IPS-18a (cell line): ENCODE data around the gene ZNF714.

Source experiments
- H3K27ac ChIP-seq: one replicate; pipeline ENCODE4 v1.5.1; 2013; ENCODE audit warnings: low read length
- H3K27me3 ChIP-seq: one replicate; pipeline ENCODE4 v1.6.1; 2013; ENCODE audit warnings: mild to moderate bottlenecking, low read length; ENCODE audit not compliant: control insufficient read depth, insufficient read depth
- H3K36me3 ChIP-seq: one replicate; pipeline ENCODE4 v1.6.1; 2013; ENCODE audit warnings: low read depth, low read length; ENCODE audit not compliant: control insufficient read depth
- H3K4me1 ChIP-seq: one replicate; pipeline ENCODE4 v1.6.1; 2013; ENCODE audit warnings: low read depth, low read length; ENCODE audit not compliant: control insufficient read depth
- H3K4me3 ChIP-seq: one replicate; pipeline ENCODE4 v1.5.1; 2013; ENCODE audit warnings: low read length
- H3K9ac ChIP-seq: one replicate; pipeline ENCODE4 v1.6.1; 2013; ENCODE audit warnings: mild to moderate bottlenecking, low read length, moderate library complexity
- H3K9me3 ChIP-seq: one replicate; pipeline ENCODE4 v1.6.1; 2013; ENCODE audit warnings: low read depth, low read length; ENCODE audit not compliant: control insufficient read depth

ZNF714 gene

DNA sequence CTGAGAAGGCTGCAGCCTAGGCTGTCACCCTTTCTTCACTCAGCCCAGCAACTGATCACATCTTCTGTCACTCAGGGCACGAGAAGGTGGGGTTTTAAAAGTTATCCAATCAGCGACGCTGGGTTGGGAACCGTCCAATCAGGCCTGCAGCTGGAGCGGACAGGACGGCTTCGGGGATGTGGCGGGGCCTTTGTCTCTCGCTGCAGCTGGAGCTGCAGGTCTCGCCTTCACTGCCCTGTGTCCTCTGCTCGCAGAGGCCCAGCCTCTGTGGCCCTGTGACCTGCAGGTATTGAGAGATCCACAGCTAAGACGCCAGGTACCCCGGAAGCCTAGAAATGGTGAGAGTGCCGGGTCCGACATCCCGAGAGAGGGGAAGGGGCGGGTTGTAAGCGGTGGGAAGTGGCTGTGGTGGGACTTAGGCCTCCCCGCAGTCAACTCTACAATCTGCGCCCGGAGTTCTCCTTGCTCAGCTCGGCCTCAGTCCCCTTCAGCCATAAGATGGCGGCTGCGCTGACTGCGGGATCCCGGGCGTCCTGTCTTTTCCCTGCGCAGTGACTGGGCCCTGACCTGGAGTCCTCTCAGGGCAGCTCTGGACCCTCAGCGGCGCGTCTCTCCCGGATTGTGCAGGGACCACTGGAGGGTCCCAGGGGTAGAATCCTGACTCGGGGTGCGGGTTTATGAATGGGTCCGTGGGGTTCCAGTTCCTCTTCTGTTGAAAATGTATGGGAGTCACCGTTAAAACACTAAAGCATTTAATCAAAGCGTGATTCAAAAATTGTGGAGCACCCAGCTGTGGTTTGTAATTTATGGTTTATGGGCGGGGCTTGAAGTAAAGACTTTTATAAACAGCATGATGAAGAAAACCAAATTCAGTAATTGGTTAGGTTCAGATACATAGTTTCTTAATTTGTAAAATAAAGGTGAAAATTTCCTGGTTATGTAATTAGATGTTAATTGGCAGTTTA lies at the start of gene ZNF714:
TSS of gene ZNF714 (plus strand) at position 193 of the 965 bp plus-strand sequence. CDS start 16,066 bp downstream, outside the sequence.
- H3K4me1 ChIP-seq = no peaks in the 10 kb centered on the region
- no peaks in the 10 kb centered on the region for H3K9me3 ChIP-seq
- peak within 1 kb of the TSS; percentile 78 for H3K4me3 ChIP-seq
- H3K36me3 ChIP-seq = peaks cover 13% of the 10 kb centered on the region
- H3K27ac ChIP-seq = peak within 1 kb of the TSS; percentile 64
- H3K27me3 ChIP-seq = no peaks in the 10 kb centered on the region
- peak within 1 kb of the TSS; percentile 85 for H3K9ac ChIP-seq

DNA sequence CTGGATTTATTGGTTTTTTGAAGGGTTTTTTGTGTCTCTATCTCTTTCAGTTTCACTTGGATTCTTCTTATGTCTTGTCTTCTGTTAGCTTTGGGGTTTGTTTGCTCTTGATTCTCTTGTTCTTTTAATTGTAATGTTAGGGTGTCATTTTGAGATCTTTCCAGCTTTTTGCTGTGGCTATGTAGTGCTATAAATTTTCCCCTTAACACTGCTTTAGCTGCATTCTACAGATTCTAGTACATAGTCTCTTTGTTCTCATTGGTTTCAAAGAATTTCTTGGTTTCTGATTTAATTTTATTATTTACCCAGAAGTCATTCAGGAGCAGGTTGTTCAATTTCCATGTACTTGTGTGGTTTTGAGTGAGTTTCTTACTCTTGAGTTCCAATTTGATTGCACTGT lies 37.0 kb upstream of the ZNF714 start:
- no peaks in the 10 kb centered on the region for H3K4me1 ChIP-seq
- peaks cover 5% of the 10 kb centered on the region for H3K36me3 ChIP-seq
- no peak overlapping the region for H3K9ac ChIP-seq
- H3K9me3 ChIP-seq = peaks cover 11% of the 10 kb centered on the region
- no peak overlapping the region for H3K27ac ChIP-seq
- H3K27me3 ChIP-seq = no peaks in the 10 kb centered on the region
- no peak overlapping the region for H3K4me3 ChIP-seq

DNA sequence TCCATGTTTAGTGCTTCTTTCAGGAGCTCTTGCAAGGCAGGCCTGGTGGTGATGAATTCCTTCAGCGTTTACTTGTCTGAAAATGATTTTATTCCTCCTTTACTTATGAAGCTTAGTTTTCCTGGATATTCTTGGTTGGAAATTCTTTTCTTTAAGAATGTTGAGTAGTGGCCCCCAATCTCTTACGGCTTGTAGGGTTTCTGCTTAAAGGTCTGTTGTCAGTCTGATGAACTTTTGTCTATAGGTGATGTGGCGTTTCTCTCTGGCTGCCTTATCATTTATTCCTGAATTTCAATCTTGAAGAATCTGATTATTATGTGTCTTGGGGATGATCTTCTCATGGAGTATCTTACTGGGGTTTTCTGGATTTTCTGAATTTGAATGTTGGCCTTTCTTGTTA lies 35.5 kb upstream of the ZNF714 start:
- Histone ChIP-seq H3K9ac (no peak overlapping the region), H3K4me1 (no peaks in the 10 kb centered on the region), H3K27ac (no peak overlapping the region), H3K36me3 (peaks cover 2% of the 10 kb centered on the region), H3K9me3 (peaks cover 17% of the 10 kb centered on the region), H3K4me3 (no peak overlapping the region), H3K27me3 (no peaks in the 10 kb centered on the region)

DNA sequence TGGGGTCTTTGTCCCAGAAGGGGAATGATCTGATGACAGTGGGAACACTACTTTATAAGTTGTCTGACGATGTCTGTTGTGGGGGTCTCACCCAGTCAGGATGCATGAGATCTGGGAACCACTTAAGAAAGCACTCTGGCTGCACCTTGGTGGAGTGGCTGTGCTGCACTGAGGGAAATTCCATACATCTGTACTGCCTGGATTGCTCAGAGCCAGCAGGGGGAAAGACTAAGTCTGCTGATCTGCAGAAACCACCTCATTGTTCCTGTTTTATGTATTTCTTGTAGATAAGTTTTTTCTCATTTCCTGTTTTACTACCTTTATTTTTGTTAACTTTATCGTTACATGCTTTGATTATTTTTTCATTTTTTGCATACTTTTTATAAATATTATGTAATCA lies 34.3 kb upstream of the ZNF714 start:
- Histone ChIP-seq H3K4me3 (no peak overlapping the region), H3K36me3 (peaks cover 2% of the 10 kb centered on the region), H3K27me3 (no peaks in the 10 kb centered on the region), H3K27ac (no peak overlapping the region), H3K9me3 (peaks cover 21% of the 10 kb centered on the region), H3K9ac (no peak overlapping the region), H3K4me1 (no peaks in the 10 kb centered on the region)

DNA sequence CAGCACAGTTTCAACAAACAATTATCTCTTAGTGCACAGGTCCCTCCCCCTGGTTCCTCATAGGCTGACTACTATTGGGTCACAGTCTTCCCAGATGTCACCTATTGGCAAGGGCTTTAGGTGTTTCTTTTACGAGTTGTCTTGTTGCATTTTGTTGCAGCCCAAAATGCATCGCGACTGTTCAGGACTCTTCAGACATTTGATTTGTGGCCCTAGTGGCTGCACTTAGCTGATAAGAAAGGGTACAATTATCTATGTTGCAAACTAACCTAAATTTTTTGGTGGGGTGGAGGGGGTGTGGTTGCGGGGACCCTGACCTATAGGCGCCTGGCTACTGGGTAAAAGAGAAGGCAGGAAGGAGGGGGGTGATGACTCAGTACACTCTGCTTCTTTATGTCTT lies 29.1 kb upstream of the ZNF714 start:
- Histone ChIP-seq H3K9me3 (peaks cover 29% of the 10 kb centered on the region), H3K36me3 (peaks cover 13% of the 10 kb centered on the region), H3K4me3 (no peak overlapping the region), H3K4me1 (no peaks in the 10 kb centered on the region), H3K27me3 (no peaks in the 10 kb centered on the region), H3K27ac (no peak overlapping the region), H3K9ac (no peak overlapping the region)

DNA sequence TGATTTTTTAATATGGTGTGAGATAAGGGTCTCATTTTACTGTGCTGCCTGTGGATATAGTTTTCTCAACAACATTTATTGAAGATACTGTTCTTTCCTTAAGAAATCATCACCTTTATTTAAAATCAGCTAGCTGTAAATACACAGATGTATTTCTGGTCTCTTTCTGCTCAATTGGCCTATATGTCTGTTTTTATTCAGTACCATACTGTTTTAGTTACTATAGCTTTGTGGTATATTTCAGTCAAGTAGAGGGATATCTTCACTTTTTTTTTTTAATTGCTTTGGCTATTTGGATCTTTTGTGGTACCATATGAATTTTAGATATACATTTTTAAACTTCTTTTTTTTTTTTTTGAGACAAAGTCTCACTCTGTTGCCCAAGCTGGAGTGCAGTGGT lies 16.7 kb upstream of the ZNF714 start:
- Histone ChIP-seq H3K27me3 (no peaks in the 10 kb centered on the region), H3K9me3 (peaks cover 5% of the 10 kb centered on the region), H3K4me3 (no peak overlapping the region), H3K27ac (no peak overlapping the region), H3K4me1 (no peaks in the 10 kb centered on the region), H3K36me3 (no peaks in the 10 kb centered on the region), H3K9ac (no peak overlapping the region)

DNA sequence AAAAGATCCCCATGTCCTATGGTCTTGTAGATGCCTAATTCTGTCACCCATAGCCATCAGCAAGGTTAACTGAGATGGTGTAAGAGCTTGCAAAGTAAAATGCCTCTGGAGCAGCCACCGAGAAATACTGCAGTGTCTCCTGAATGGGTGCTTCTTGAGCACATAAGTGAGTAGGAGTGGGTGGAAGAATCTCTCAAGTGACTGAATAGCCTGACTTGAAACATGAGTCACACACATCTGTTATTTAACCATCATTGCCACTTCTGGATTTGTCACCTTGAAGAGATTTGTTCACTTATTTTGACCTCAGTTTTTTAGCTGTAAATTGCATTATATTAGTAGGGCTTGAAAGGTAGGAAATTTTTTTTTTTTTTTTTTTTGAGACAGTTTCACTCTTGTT lies 2.3 kb downstream of the ZNF714 start:
- no peak overlapping the region for H3K27ac ChIP-seq
- H3K36me3 ChIP-seq = peaks cover 13% of the 10 kb centered on the region
- H3K4me1 ChIP-seq = no peaks in the 10 kb centered on the region
- no peaks in the 10 kb centered on the region for H3K27me3 ChIP-seq
- H3K9ac ChIP-seq = no peak overlapping the region
- no peak overlapping the region for H3K4me3 ChIP-seq
- H3K9me3 ChIP-seq = no peaks in the 10 kb centered on the region

DNA sequence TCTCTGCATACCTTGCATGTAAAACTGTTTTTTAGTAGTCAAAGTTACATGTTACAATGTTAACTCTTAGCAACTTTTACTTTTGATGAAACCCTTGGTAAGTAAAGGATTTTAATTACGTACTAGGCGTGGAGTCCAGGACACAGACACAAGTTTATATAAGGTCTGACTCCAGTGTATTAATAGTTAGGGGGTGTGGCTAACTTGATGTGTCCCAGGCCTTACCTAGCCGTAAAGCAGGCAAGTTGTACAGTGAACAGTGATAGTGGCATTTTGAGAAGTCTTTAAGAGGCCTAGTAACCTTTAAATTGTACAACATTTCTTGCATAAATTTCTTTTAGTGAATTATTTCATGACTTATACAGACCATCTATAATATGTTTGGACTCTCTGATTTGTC lies 5.9 kb downstream of the ZNF714 start:
- H3K9me3 ChIP-seq = no peaks in the 10 kb centered on the region
- no peaks in the 10 kb centered on the region for H3K4me1 ChIP-seq
- H3K27ac ChIP-seq = no peak overlapping the region
- H3K9ac ChIP-seq = no peak overlapping the region
- peaks cover 13% of the 10 kb centered on the region for H3K36me3 ChIP-seq
- no peaks in the 10 kb centered on the region for H3K27me3 ChIP-seq
- no peak overlapping the region for H3K4me3 ChIP-seq

DNA sequence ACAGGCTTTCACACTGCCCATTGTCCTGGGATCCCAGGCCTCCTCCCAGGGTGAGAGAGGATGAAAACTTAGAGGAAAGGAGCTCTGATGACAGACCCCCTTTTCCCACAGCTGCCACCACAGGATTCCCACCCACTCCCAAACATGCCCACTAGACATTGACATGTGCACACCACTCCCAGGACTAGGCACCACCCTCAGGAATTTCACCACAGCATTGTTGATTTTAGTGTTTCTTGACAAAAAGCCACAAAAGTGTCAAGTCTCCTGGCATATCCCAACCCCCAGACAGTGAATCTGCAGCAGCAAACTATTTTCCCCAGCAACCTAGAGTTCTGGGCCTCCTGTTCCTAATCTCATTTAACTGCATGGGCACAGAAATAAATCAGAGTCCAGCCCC lies 10.1 kb downstream of the ZNF714 start:
- no peak overlapping the region for H3K27ac ChIP-seq
- peaks cover 2% of the 10 kb centered on the region for H3K9me3 ChIP-seq
- no peak overlapping the region for H3K4me3 ChIP-seq

DNA sequence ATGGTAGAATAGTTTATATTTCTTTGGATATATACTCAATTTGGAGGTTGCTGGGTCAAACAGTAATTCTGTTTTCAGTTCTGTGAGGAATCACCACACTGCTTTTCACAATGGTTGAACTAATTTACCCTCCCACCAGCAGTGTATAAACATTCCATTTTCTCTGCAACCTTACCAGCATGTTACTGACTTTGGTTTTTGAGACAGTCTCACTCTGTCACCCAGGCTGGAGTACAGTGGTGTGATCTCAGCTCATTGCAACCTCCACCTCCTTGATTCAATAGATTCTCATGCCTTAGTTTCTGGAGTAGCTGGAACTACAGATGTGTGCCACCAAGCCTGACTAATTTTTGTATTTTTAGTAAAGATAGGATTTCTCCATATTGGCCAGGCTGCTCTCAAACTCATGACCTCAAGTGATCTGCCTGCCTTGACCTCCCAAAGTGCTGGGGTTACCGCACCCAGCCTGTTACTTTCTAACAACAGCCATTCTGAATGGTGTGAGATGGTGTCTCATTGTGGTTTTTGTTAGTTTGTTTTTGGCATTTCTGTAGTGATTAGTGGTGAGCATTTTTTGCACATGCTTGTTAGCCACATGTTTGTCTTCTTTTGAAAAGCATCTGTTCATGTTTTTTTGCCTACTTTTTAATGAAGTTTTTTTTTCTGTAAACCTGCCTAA lies 12.5 kb downstream of the ZNF714 start:
- Histone ChIP-seq H3K27ac (no peak overlapping the region), H3K4me3 (no peak overlapping the region), H3K4me1 (no peaks in the 10 kb centered on the region), H3K27me3 (no peaks in the 10 kb centered on the region), H3K9me3 (peaks cover 2% of the 10 kb centered on the region), H3K9ac (no peak overlapping the region), H3K36me3 (no peaks in the 10 kb centered on the region)

More for the DNA sequence above, 10.1 kb downstream of the ZNF714 start:
- no peaks in the 10 kb centered on the region for H3K36me3 ChIP-seq
- H3K9ac ChIP-seq = no peak overlapping the region
- no peaks in the 10 kb centered on the region for H3K27me3 ChIP-seq
- no peaks in the 10 kb centered on the region for H3K4me1 ChIP-seq

DNA sequence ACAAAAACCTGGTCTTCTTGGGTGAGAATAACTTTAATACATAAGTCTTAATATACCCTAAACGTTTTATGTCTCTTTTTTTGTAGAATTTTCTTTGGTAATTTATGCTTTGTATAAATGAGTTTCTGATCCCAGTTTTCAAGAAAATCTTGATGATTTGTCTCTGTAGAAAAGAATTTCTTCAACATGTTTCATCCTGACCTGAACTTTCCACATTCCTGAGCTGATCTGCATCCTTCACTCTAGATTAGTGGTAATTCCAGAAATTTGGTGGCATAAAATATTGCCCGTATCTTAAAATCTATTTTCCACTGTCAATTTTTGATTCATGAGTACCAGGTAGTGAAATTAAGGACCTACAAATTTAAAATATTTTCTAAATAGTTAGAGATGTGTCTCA lies 16.3 kb downstream of the ZNF714 start:
- no peak overlapping the region for H3K4me3 ChIP-seq
- no peaks in the 10 kb centered on the region for H3K4me1 ChIP-seq
- H3K36me3 ChIP-seq = no peaks in the 10 kb centered on the region
- H3K27me3 ChIP-seq = no peaks in the 10 kb centered on the region
- peaks cover 2% of the 10 kb centered on the region for H3K9me3 ChIP-seq
- no peak overlapping the region for H3K9ac ChIP-seq
- no peak overlapping the region for H3K27ac ChIP-seq
